OCI-LY7 (cell line): Measurements from ENCODE around the gene CATSPER3. TPM values are rescaled to one million over a fixed set of nuclear protein-coding genes. Genes with fewer than 3 reads are reported as not detected.

Experiments
- BruUV-seq: library from RNA; stranded (reverse); fragments of 400-500 nt; replicated peaks from 2 replicates; lab custom pipeline; 2021; lab: Mats Ljungman, UMichigan
- CTCF ChIA-PET: fragments of 300-600 bp; sonication (Branson Sonifier 250); formaldehyde crosslinking; loops from one replicate; lab custom pipeline; 2022; ENCODE audit warnings: antibody characterized with exemption; ENCODE audit not compliant: unreplicated experiment; lab: Charles Lee
- POLR2A ChIA-PET: fragments of 300-600 bp; sonication (Branson Sonifier 250); formaldehyde crosslinking; loops from one replicate; lab custom pipeline; 2022; ENCODE audit warnings: antibody characterized with exemption; lab: Charles Lee
- DNase-seq: peaks from one replicate; pipeline ENCODE4 v3.0.0-alpha.2; 2015; ENCODE audit warnings: low spot score
- H2AFZ ChIP-seq: fragments of 200-600 bp; sonication (generic), shearing (Covaris generic); 2 replicates; pipeline ENCODE4 v1.6.1; 2014; ENCODE audit warnings: mild to moderate bottlenecking, antibody characterized with exemption, low read length, moderate library complexity
- H3K27ac ChIP-seq: fragments of 200-600 bp; sonication (generic); 2 replicates; pipeline ENCODE4 v1.5.1; 2014; ENCODE audit warnings: mixed run types, low read depth, mild to moderate bottlenecking, moderate library complexity, low read length, inconsistent platforms; ENCODE audit not compliant: poor library complexity, severe bottlenecking
- H3K36me3 ChIP-seq: fragments of 200-600 bp; sonication (generic); 2 replicates; pipeline ENCODE4 v1.6.1; 2014; ENCODE audit warnings: mild to moderate bottlenecking, antibody characterized with exemption, low read length, moderate library complexity, mixed read lengths; ENCODE audit not compliant: insufficient read depth
- H3K4me1 ChIP-seq: fragments of 200-600 bp; sonication (generic); 2 replicates; pipeline ENCODE4 v1.5.1; 2014; ENCODE audit warnings: mild to moderate bottlenecking, low read length; ENCODE audit not compliant: insufficient read depth, poor library complexity, severe bottlenecking
- H3K4me2 ChIP-seq: fragments of 200-600 bp; sonication (generic); 2 replicates; pipeline ENCODE4 v1.6.1; 2014; ENCODE audit warnings: mild to moderate bottlenecking, low read length
- H3K4me3 ChIP-seq: fragments of 200-600 bp; sonication (generic); 2 replicates; pipeline ENCODE4 v1.5.1; 2014; ENCODE audit warnings: mild to moderate bottlenecking, low read depth, low read length; ENCODE audit not compliant: poor library complexity, severe bottlenecking
- H3K79me2 ChIP-seq: fragments of 200-600 bp; sonication (generic); 2 replicates; pipeline ENCODE4 v1.6.1; 2016; ENCODE audit warnings: low read depth, mild to moderate bottlenecking, low read length, moderate library complexity, mixed read lengths; ENCODE audit not compliant: insufficient read depth
- H3K9me2 ChIP-seq: fragments of 200-600 bp; sonication (generic); 2 replicates; pipeline ENCODE4 v1.6.1; 2016; ENCODE audit warnings: mild to moderate bottlenecking, low read length, mixed read lengths; ENCODE audit not compliant: insufficient read depth
- H3K9me3 ChIP-seq: fragments of 200-600 bp; sonication (generic); 2 replicates; pipeline ENCODE4 v1.6.1; 2014; ENCODE audit warnings: mild to moderate bottlenecking, mixed run types, low read length, mixed read lengths
- H4K20me1 ChIP-seq: fragments of 200-600 bp; sonication (generic); 2 replicates; pipeline ENCODE4 v1.6.1; 2014; ENCODE audit warnings: mild to moderate bottlenecking, antibody characterized with exemption, low read length, moderate library complexity, mixed read lengths; ENCODE audit not compliant: insufficient read depth
- CTCF ChIP-seq: fragments of 200-600 bp; sonication (generic); conservative IDR thresholded peaks from 2 replicates; pipeline ENCODE4 v1.5.1; 2014; ENCODE audit warnings: mild to moderate bottlenecking, antibody characterized with exemption, low read length, moderate library complexity, mixed read lengths
- EZH2phosphoT487 ChIP-seq: fragments of 200-600 bp; sonication (generic); IDR thresholded peaks from 2 replicates; pipeline ENCODE4 v1.6.1; 2018; ENCODE audit warnings: low read depth, borderline replicate concordance, mild to moderate bottlenecking, mixed run types, antibody characterized with exemption, low read length, moderate library complexity, mixed read lengths
- intact Hi-C: fragments of 100-400 bp; cut with micrococcal nuclease; formaldehyde crosslinking; loops from one replicate; pipeline ENCODE4 v1.10.0; 2022; ENCODE audit not compliant: unreplicated experiment
- total RNA-seq, 2 experiments: library from RNA; depleted of rRNA in 1 of 2; stranded (reverse); fragments of >200 nt in 1 of 2; shearing (Covaris generic) in 1 of 2; gene quantifications; 2 replicates each; pipeline ENCODE4 v1.2.3, GENCODE V29; 2014 to 2022

Gene CATSPER3
- total RNA-seq, 2 experiments from 2014 or later = 0.61 TPM; not detected in 1

- H3K9me2 ChIP-seq = no peaks in the 10 kb centered on the region
- H3K36me3 ChIP-seq = no peaks in the 10 kb centered on the region
- H3K4me1 ChIP-seq = peaks cover 97% of the 10 kb centered on the region
- H2AFZ ChIP-seq = peak overlapping the region; percentile 70; the same call in 1 of the 2 replicates
- H3K4me2 ChIP-seq = peak overlapping the region; percentile 95
- ChIA-PET POLR2A (interaction anchor here (1.4 to 2.7 kb wide), 6 partner anchors 8 to 21 kb away, joined by 3 to 19 read pairs (median 4); no protein-coding TSS in a partner anchor), CTCF (interaction anchor here (0.6 kb wide), 1 partner anchor 134 kb away, joined by 8 read pairs; no protein-coding TSS in a partner anchor)
- no peak for DNase-seq
- H3K4me3 ChIP-seq = no peak overlapping the region
- no peaks in the 10 kb centered on the region for H4K20me1 ChIP-seq
- intact Hi-C loops = loop anchor here (5.0 kb wide), 1 partner anchor 125 kb away; no protein-coding TSS in a partner anchor
- TF ChIP-seq CTCF (no peak), EZH2phosphoT487 (no peak)
- no TSS peak for BruUV-seq
- H3K27ac ChIP-seq = peak overlapping the region; percentile 97
- H3K9me3 ChIP-seq = no peaks in the 10 kb centered on the region
- peaks cover 6% of the 10 kb centered on the region; the same call in 1 of the 2 replicates for H3K79me2 ChIP-seq
These were observed 84.2 kb downstream of the CATSPER3 start for GRCh38 chr5:135051872-135052271.

- H3K36me3 ChIP-seq = no peaks in the 10 kb centered on the region
- POLR2A ChIA-PET = interaction anchor here (0.6 to 2.7 kb wide), 23 partner anchors 7 to 1831 kb away, joined by 3 to 19 read pairs (median 4); partner anchors contain the start of gene PPP2CA
- TSS peak; percentile 99 for BruUV-seq
- peaks cover 98% of the 10 kb centered on the region for H3K4me1 ChIP-seq
- peak overlapping the region; percentile 95 for H3K4me2 ChIP-seq
- CTCF ChIA-PET = interaction anchor here (0.6 to 1.5 kb wide), 3 partner anchors 9 to 138 kb away, joined by 3 to 8 read pairs (median 5); no protein-coding TSS in a partner anchor
- no peaks in the 10 kb centered on the region for H4K20me1 ChIP-seq
- no peaks in the 10 kb centered on the region for H3K9me3 ChIP-seq
- H2AFZ ChIP-seq = no peak overlapping the region
- H3K27ac ChIP-seq = peak overlapping the region; percentile 97
- no peak for TF ChIP-seq EZH2phosphoT487
- H3K9me2 ChIP-seq = no peaks in the 10 kb centered on the region
- H3K4me3 ChIP-seq = peak overlapping the region; percentile 61
- no peak for DNase-seq
- H3K79me2 ChIP-seq = peaks cover 6% of the 10 kb centered on the region; the same call in 1 of the 2 replicates
- intact Hi-C loops = loop anchor here (1.0 to 5.0 kb wide), 3 partner anchors 19 to 139 kb away; no protein-coding TSS in a partner anchor
These were observed 84.9 kb downstream of the CATSPER3 start for GRCh38 chr5:135052511-135053145.

GRCh38 chr5:135053278-135053677 is 85.6 kb downstream of the CATSPER3 start:
- peaks cover 6% of the 10 kb centered on the region; the same call in 1 of the 2 replicates for H3K79me2 ChIP-seq
- no TSS peak for BruUV-seq
- ChIA-PET POLR2A (interaction anchor here (0.6 to 2.7 kb wide), 21 partner anchors 8 to 1830 kb away, joined by 3 to 19 read pairs (median 4); partner anchors contain the start of gene PPP2CA), CTCF (interaction anchor here (1.0 to 1.5 kb wide), 2 partner anchors 10 to 138 kb away, joined by 3 to 5 read pairs; no protein-coding TSS in a partner anchor)
- H3K4me2 ChIP-seq = peak overlapping the region; percentile 95
- no peaks in the 10 kb centered on the region for H3K36me3 ChIP-seq
- H3K9me2 ChIP-seq = no peaks in the 10 kb centered on the region
- peak overlapping the region; percentile 97 for H3K27ac ChIP-seq
- intact Hi-C loops = loop anchor here (1.0 to 5.0 kb wide), 3 partner anchors 20 to 138 kb away; no protein-coding TSS in a partner anchor
- H3K9me3 ChIP-seq = no peaks in the 10 kb centered on the region
- DNase-seq = peak; percentile 98
- H2AFZ ChIP-seq = no peak overlapping the region
- no peaks in the 10 kb centered on the region for H4K20me1 ChIP-seq
- peaks cover 98% of the 10 kb centered on the region for H3K4me1 ChIP-seq
- TF ChIP-seq EZH2phosphoT487 (no peak), CTCF (no peak)
- H3K4me3 ChIP-seq = peak overlapping the region; percentile 61
